ENCODE results near the gene AFG1L.

AFG1L gene

GRCh38 chr6:108419934-108420609, 125.2 kb downstream of the AFG1L start:
- no peak for DNase-seq (ENCODE audit: low read depth)
- TF ChIP-seq, protein P1, sequence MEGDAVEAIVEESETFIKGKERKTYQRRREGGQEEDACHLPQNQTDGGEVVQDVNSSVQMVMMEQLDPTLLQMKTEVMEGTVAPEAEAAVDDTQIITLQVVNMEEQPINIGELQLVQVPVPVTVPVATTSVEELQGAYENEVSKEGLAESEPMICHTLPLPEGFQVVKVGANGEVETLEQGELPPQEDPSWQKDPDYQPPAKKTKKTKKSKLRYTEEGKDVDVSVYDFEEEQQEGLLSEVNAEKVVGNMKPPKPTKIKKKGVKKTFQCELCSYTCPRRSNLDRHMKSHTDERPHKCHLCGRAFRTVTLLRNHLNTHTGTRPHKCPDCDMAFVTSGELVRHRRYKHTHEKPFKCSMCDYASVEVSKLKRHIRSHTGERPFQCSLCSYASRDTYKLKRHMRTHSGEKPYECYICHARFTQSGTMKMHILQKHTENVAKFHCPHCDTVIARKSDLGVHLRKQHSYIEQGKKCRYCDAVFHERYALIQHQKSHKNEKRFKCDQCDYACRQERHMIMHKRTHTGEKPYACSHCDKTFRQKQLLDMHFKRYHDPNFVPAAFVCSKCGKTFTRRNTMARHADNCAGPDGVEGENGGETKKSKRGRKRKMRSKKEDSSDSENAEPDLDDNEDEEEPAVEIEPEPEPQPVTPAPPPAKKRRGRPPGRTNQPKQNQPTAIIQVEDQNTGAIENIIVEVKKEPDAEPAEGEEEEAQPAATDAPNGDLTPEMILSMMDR (IDR thresholded peaks at IDR 0.05; ENCODE audit: control insufficient read depth, insufficient read depth, low read depth, low read length, missing control alignments): no peak
- H3K4me3 ChIP-seq (ENCODE audit: control insufficient read depth, low read depth, low read length): no peak overlapping the region

- DNase-seq (ENCODE audit: low read depth): no peak
- H3K4me3 ChIP-seq (ENCODE audit: control insufficient read depth, low read depth, low read length): no peak overlapping the region
- TF ChIP-seq, protein P1 (IDR thresholded peaks at IDR 0.05; ENCODE audit: control insufficient read depth, insufficient read depth, low read depth, low read length, missing control alignments): no peak
Observed at GRCh38 chr6:108421366-108421765, 126.5 kb downstream of the AFG1L start.

DNA sequence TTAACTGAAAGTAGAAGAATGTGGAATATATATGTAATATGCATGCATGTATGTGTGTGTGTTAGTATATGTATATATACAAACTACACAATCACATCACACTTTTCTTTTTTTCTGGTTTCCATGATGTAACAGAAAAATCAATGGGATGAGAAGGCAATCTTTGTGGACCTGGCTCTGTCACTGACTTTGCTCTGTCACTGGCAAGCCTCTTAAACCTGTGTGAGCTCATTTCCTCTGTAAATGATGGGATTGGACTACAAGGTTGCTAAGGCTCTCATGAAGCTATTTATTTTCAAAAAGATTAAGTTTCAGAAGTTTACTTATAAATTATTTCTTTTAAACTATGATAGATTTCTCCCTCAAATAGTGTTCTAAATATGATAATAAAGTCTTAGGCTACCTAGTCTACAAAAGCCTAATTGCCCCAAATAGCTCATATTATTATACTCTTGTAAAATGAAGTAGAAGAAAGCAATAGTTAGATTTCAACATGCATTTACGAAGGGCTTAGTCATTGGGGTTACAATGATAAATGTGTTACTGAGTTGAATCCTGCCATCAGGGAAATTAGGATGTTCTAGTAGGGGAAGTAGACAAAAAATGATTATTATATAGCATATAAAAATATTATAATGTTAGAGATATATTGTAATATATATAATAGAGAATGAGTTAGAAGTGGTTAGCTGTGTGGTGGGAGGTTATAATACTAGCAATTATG, 129.3 kb downstream of the AFG1L start:
- H3K4me3 ChIP-seq (ENCODE audit: control insufficient read depth, low read depth, low read length): no peak overlapping the region
- TF ChIP-seq, protein P1 (IDR thresholded peaks at IDR 0.05; ENCODE audit: control insufficient read depth, insufficient read depth, low read depth, low read length, missing control alignments): no peak
- peak; percentile 20 for DNase-seq (ENCODE audit: low read depth)

GRCh38 chr6:108425428-108425827, 130.6 kb downstream of the AFG1L start:
- TF ChIP-seq, protein P1 (IDR thresholded peaks at IDR 0.05; ENCODE audit: control insufficient read depth, insufficient read depth, low read depth, low read length, missing control alignments): no peak
- no peak overlapping the region for H3K4me3 ChIP-seq (ENCODE audit: control insufficient read depth, low read depth, low read length)

DNA sequence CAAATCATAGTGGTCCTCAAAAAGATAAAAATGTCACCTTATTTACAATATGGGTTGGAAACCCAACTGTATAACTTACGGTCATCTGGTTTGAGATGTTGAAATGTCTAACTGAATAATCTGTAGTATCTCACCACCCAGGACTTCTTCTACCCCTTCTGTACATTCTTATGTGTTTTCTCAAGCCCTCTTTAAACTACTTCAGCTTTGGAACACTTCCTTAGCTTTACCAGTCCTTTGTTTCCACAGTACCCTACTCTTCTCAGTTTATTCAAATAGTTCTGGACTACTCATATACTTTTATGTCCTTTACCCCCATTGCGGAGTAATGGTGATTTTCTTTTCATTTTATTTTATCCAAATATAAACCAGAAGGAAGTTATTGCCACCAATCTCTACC, 137.3 kb downstream of the AFG1L start:
- no peak for DNase-seq (ENCODE audit: low read depth)
- TF ChIP-seq, protein P1 (IDR thresholded peaks at IDR 0.05; ENCODE audit: control insufficient read depth, insufficient read depth, low read depth, low read length, missing control alignments): no peak
- H3K4me3 ChIP-seq (ENCODE audit: control insufficient read depth, low read depth, low read length): no peak overlapping the region

More at GRCh38 chr6:108425428-108425827, 130.6 kb downstream of the AFG1L start:
- DNase-seq (ENCODE audit: low read depth): no peak

GRCh38 chr6:108432792-108433191, 137.9 kb downstream of the AFG1L start:
- no peak overlapping the region for H3K4me3 ChIP-seq (ENCODE audit: control insufficient read depth, low read depth, low read length)
- TF ChIP-seq, protein P1 (IDR thresholded peaks at IDR 0.05; ENCODE audit: control insufficient read depth, insufficient read depth, low read depth, low read length, missing control alignments): no peak
- DNase-seq (ENCODE audit: low read depth): no peak

Measured in AG09309 (cell line).